ENCODE data around the gene ATP5F1B. TPM values are rescaled to one million over a fixed set of nuclear protein-coding genes. Genes with fewer than 3 reads are reported as not detected.
A peak's percentile ranks its signal among the peaks of the same experiment; 100 is the strongest.

The ATP5F1B gene
- total and polyA plus RNA-seq, 2 of the 13 experiments (the other 11 are each of a cell fraction or from before 2014, with no cell fraction given): 1,051 to 1,180 TPM

- TF ChIP-seq ZNF687 (CRISPR knock-in tag; IDR thresholded peaks at IDR 0.05) (peak; percentile 71), ZBTB26 (CRISPR knock-in tag; IDR thresholded peaks at IDR 0.05; ENCODE audit: borderline replicate concordance) (no peak), ZMYM2 (CRISPR knock-in tag; IDR thresholded peaks at IDR 0.05) (no peak), YY1 (IDR thresholded peaks at IDR 0.05; ENCODE audit: insufficient read depth, insufficient replicate concordance, low read depth, low read length) (peak; percentile 92), TEAD3 (CRISPR knock-in tag; optimal IDR thresholded peaks at IDR 0.05; ENCODE audit: borderline replicate concordance) (peak; percentile 51), ZNF652 (CRISPR knock-in tag; IDR thresholded peaks at IDR 0.05; ENCODE audit: borderline replicate concordance, low read depth) (0 out of 2 replicates have a peak, but pooled peaks have one; percentile 51), HOXA5 (CRISPR knock-in tag; IDR thresholded peaks at IDR 0.05) (0 out of 2 replicates have a peak, but pooled peaks have one; percentile 47), SPEN (CRISPR knock-in tag; IDR thresholded peaks at IDR 0.05; ENCODE audit: low read depth) (peak; percentile 93), MIER3 (CRISPR knock-in tag; IDR thresholded peaks at IDR 0.05; ENCODE audit: borderline replicate concordance) (peak; percentile 79; the same call in 1 of the 2 replicates), SP4 (CRISPR knock-in tag; IDR thresholded peaks at IDR 0.05) (peak; percentile 81), HNF1B (CRISPR knock-in tag; IDR thresholded peaks at IDR 0.05) (0 out of 2 replicates have a peak, but pooled peaks have one; percentile 15), PRDM10 (CRISPR knock-in tag; IDR thresholded peaks at IDR 0.05; ENCODE audit: low read depth) (peak; percentile 75; the same call in 1 of the 2 replicates), FOXM1 (CRISPR knock-in tag; IDR thresholded peaks at IDR 0.05) (no peak), ZMYM4 (CRISPR knock-in tag; IDR thresholded peaks at IDR 0.05) (peak; percentile 98), CHCHD3 (CRISPR knock-in tag; IDR thresholded peaks at IDR 0.05) (no peak), PCBP2 (optimal IDR thresholded peaks at IDR 0.05; ENCODE audit: low read depth, low read length, poor library complexity, severe bottlenecking) (no peak), HNRNPH1 (optimal IDR thresholded peaks at IDR 0.05; ENCODE audit: low read depth, low read length) (no peak)
Observed at GRCh38 chr12:56630180-56630632, 15.6 kb downstream of the ATP5F1B start, which contains the start of gene BAZ2A (continued).

All from HepG2 (cell line).